Naive B cell (primary cell): ENCODE results near the gene ACTL7A. TPM values are rescaled to one million over a fixed set of nuclear protein-coding genes. Genes with fewer than 3 reads are reported as not detected.
"Not testable (repeated sequence)": the region's sequence is repeated elsewhere in the genome, so short reads cannot be mapped to it uniquely, and the experiment has no call there.

ENCODE experiments used
- ATAC-seq, 2 donors: fragments of 150-1000 bp; cut with Tn5 transposase; 2 replicates each; pipeline ENCODE4 v1.10.0; 2021; ENCODE audit warnings: low read depth in 2 of 2, mild to moderate bottlenecking in 2 of 2, moderate library complexity in 2 of 2
- DNase-seq: peaks from one replicate; pipeline ENCODE4 v3.0.0; 2022
- H3K27ac Mint-ChIP-seq, 6 donors: one replicate each; pipeline ENCODE4 v1.8.0; 2020 to 2022; ENCODE audit warnings: mild to moderate bottlenecking in 6 of 6, mixed read lengths in 6 of 6, moderate library complexity in 5 of 6, inconsistent platforms in 2 of 6
- H3K27me3 Mint-ChIP-seq, 3 donors: one replicate each; pipeline ENCODE4 v1.8.0; 2021 to 2022; ENCODE audit warnings: mixed read lengths in 3 of 3, mild to moderate bottlenecking in 1 of 3
- H3K36me3 Mint-ChIP-seq, 2 donors: one replicate each; pipeline ENCODE4 v1.8.0; 2020 to 2022; ENCODE audit warnings: mixed read lengths in 2 of 2, inconsistent platforms in 1 of 2, mild to moderate bottlenecking in 1 of 2
- H3K4me1 Mint-ChIP-seq, 3 donors: one replicate each; pipeline ENCODE4 v1.8.0; 2020 to 2022; ENCODE audit warnings: mixed read lengths in 3 of 3, inconsistent platforms in 1 of 3, mild to moderate bottlenecking in 1 of 3, moderate library complexity in 1 of 3
- H3K4me3 Mint-ChIP-seq, 8 donors: one replicate each; pipeline ENCODE4 v1.8.0; 2020 to 2022; ENCODE audit warnings: mild to moderate bottlenecking in 8 of 8, mixed read lengths in 8 of 8, moderate library complexity in 8 of 8, inconsistent platforms in 2 of 8
- H3K9me3 Mint-ChIP-seq, 7 donors: one replicate each; pipeline ENCODE4 v1.8.0; 2020 to 2022; ENCODE audit warnings: mixed read lengths in 7 of 7, mild to moderate bottlenecking in 5 of 7, inconsistent platforms in 2 of 7, moderate library complexity in 1 of 7
- polyA plus RNA-seq, 6 donors: library from polyadenylated mRNA; unstranded; fragments of 300-500 nt; fragmentation: Illumina TruSeq; gene quantifications; one replicate each; pipeline ENCODE4 v1.2.3, GENCODE V29; 2021; ENCODE audit warnings: low read depth in 6 of 6

The ACTL7A gene
- polyA plus RNA-seq, 6 donors from 2014 or later: not detected

DNA sequence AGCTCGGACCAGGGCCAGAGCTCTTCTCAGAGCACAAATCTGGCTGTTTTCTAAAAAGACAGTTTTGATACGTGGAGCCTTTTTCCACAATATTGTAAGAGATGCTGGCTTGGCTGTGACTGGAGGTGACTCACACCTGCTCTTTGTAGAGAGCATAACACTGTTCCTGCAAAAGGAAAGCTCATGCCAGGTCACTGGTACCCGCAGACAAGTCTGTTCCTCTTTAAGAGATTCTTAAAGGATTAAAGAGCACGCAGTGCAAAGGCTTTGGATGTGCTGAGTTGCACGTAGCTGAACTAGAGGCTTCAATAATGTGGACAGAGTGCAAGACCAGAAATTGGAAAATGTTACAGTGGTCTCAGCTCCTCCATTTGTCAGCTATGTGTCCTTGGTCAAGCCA is 25.3 kb upstream of the ACTL7A start:
- Mint-ChIP-seq H3K27ac (no peak overlapping the region), H3K9me3 (peaks cover 0 to 5% (median 0%) of the 10 kb centered on the region in 7 donors), H3K27me3 (no peaks in the 10 kb centered on the region), H3K4me3 (no peak overlapping the region), H3K36me3 (peaks cover 0 to 4% of the 10 kb centered on the region in 2 donors), H3K4me1 (peaks cover 19 to 26% (median 26%) of the 10 kb centered on the region in 3 donors)
- ATAC-seq: no peak
- no peak for DNase-seq

DNA sequence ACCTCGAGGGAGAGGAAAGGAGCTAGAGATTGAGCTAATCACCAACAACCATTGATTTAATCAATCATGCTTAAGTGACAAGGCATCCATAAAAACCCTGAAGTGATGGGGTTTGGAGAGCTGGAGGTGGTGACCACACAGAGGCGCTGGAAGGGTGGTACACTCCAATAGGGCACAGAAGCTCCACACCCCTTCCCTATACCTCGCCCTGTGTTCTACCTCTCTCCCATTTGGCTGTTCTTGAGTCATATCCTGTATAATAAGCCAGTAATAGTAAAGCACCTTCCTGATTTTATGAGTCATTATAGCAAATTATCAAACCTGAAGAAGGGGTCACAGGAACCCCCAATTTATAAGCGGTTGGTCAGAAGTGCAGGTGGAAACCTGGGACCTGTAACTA is 24.5 kb upstream of the ACTL7A start:
- Mint-ChIP-seq H3K4me1 (peaks cover 23 to 32% (median 31%) of the 10 kb centered on the region in 3 donors), H3K36me3 (peaks cover 0 to 4% of the 10 kb centered on the region in 2 donors), H3K27ac (no peak overlapping the region), H3K27me3 (no peaks in the 10 kb centered on the region), H3K4me3 (peak overlapping the region in 1 of 8 donors; percentile 16), H3K9me3 (peaks cover 0 to 5% (median 0%) of the 10 kb centered on the region in 7 donors)
- DNase-seq (no peak), ATAC-seq (no peak)

DNA sequence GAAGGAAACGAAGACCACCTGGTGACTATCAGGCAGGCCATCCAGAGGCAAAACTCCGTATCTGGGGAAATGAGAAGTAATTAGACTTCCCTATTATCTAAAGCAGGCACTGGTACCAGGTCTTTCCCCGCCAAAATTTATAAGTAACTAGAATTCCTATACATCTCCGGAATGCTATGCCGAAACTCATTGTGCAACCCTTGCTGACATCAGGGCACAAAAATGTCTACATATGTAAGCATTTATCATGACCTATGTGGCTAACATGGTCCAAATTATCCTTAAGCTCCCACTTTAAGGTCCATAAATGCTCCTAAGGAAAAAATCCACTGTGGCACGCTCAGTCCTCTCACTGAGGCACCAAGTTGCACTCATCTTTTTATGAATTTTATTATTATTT is 24.0 kb upstream of the ACTL7A start:
- Mint-ChIP-seq H3K4me1 (peaks cover 28 to 37% (median 36%) of the 10 kb centered on the region in 3 donors), H3K27ac (no peak overlapping the region), H3K27me3 (no peaks in the 10 kb centered on the region), H3K36me3 (peaks cover 0 to 4% of the 10 kb centered on the region in 2 donors), H3K4me3 (no peak overlapping the region), H3K9me3 (peaks cover 0 to 5% (median 0%) of the 10 kb centered on the region in 7 donors)
- DNase-seq (no peak), ATAC-seq (no peak)

DNA sequence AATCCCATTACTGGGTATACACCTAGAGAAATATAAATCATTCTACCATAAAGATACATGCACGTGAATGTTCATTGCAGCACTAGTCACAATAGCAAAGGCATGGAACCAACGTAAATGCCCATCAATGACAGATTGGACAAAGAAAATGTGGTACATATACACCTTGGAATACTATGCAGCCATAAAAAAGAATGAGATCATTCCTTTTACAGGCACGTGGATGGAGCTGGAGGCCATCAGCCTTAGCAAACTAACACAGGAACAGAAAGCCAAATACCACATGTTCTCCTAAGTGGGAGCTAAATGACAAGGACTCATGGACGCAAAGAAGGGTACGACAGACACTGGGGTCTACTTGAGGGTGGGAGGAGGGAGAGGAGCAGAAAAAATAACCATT is 22.5 kb upstream of the ACTL7A start:
- H3K27me3 Mint-ChIP-seq, DNase-seq, H3K9me3 Mint-ChIP-seq, H3K36me3 Mint-ChIP-seq, H3K27ac Mint-ChIP-seq, ATAC-seq, H3K4me3 Mint-ChIP-seq: not testable (repeated sequence)
- H3K4me1 Mint-ChIP-seq: peaks cover 26 to 36% (median 35%) of the 10 kb centered on the region in 3 donors

DNA sequence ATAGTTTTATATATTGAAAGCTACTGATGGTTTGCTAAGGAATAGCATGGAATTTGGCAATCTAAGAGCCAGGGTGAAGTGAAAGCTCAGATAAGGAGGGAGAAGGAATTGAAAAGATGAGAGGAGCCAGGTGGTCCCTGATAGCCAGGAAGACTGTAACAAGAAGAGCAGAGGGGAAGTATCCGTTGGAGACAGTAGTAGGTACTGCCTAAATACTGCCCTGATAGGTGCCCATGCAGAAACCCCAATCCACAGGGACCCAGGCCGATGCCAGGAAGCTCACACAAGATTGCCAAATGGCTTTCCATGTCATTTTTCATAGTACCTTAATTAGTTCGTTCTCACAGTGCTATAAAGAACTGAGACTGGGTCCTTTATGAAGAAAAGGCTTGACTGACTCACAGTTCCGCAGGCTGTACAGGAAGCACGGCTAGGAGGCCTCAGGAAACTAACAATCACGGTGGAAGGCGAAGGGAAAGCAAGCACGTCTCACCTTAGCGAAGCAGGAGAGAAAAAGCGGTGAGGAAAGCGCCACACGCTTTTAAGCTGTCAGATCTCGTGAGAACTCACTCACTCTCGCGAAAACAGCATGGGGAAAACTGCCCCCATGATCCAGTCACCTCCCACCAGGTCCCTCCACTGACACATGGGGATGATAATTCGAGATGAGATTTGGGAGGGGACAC is 19.3 kb upstream of the ACTL7A start:
- DNase-seq (no peak), ATAC-seq (peak; percentile 35 to 52)
- Mint-ChIP-seq H3K4me3 (peak overlapping the region; percentile 78 to 99 (median 92)), H3K4me1 (peaks cover 10 to 28% (median 19%) of the 10 kb centered on the region in 3 donors), H3K27ac (peak overlapping the region; percentile 82 to 96 (median 91)), H3K27me3 (peaks cover 0 to under 1% (median 0%) of the 10 kb centered on the region in 3 donors), H3K9me3 (peaks cover 0 to 5% (median 0%) of the 10 kb centered on the region in 7 donors), H3K36me3 (peaks cover 0 to 4% of the 10 kb centered on the region in 2 donors)

DNA sequence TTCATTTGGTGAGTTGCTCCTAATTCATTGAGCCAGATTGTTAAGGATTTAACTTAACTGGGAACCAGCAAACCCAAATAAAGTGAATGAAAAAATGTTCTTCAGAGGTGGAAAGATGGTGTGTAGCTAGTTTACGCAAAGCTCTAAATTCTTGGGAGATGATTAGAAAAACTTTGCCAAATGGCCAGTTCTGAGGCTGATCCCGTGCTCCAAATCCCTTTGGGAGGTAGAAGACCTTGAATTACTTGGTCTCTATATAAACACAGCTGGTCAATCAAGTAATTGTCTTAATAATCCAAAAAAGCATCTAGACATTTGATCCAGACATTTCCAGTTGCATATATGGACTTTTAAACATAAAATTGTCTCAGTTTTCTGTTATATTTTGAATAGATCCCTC is 17.7 kb upstream of the ACTL7A start:
- H3K9me3 Mint-ChIP-seq: peaks cover 0 to 5% (median 0%) of the 10 kb centered on the region in 7 donors
- ATAC-seq: no peak
- peaks cover 0 to 4% (median 0%) of the 10 kb centered on the region in 3 donors for H3K27me3 Mint-ChIP-seq
- peaks cover 10 to 28% (median 19%) of the 10 kb centered on the region in 3 donors for H3K4me1 Mint-ChIP-seq
- DNase-seq: no peak
- H3K27ac Mint-ChIP-seq: peak overlapping the region in 1 of 6 donors; percentile 57
- peaks cover 0 to 3% of the 10 kb centered on the region in 2 donors for H3K36me3 Mint-ChIP-seq
- H3K4me3 Mint-ChIP-seq: no peak overlapping the region

DNA sequence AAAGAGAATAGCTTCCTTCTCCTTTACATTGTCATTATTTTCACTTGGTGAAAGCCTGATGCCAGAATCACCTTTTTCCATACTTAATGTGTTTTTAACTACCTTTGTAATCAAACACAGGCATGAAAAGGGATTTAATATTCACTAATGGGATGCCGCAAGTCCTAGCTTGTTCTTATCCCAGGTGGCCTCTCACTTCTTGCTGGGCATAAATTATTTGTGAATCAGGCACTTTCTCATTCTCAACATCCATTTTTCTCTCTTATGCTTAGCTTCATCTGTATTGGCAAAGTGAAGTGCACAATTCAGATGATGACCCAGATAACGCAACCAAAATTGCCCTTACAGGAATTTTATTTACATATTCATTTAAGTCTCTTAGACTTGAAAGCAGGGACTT is 17.2 kb upstream of the ACTL7A start:
- no peaks in the 10 kb centered on the region for H3K36me3 Mint-ChIP-seq
- no peak overlapping the region for H3K27ac Mint-ChIP-seq
- H3K4me1 Mint-ChIP-seq: peaks cover 10 to 28% (median 19%) of the 10 kb centered on the region in 3 donors
- no peak overlapping the region for H3K4me3 Mint-ChIP-seq
- H3K9me3 Mint-ChIP-seq: peaks cover 0 to 2% (median 0%) of the 10 kb centered on the region in 7 donors
- ATAC-seq: no peak
- no peak for DNase-seq
- H3K27me3 Mint-ChIP-seq: peaks cover 0 to 4% (median 0%) of the 10 kb centered on the region in 3 donors

DNA sequence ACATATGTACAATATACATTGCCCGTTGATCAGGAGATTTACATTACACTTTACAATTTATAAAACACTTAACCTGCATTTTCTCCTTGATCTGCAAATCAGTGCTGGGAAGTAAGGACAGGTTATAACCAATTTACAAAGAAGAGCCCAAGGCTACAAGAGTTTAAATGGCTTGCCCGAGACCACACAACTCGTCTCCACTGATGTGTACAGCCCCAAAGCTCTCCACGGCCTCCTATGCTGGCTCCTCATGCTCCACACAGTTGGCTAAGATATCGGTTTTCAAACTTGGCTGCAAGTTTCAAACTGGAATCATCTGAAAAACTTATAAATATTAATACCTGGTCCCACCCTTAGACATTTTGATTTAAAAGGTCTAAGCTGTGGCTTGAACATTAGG is 16.6 kb upstream of the ACTL7A start:
- no peak for DNase-seq
- Mint-ChIP-seq H3K27ac (no peak overlapping the region), H3K36me3 (no peaks in the 10 kb centered on the region), H3K4me3 (peak overlapping the region in 1 of 8 donors; percentile 32), H3K4me1 (peaks cover 10 to 28% (median 19%) of the 10 kb centered on the region in 3 donors), H3K27me3 (peaks cover 0 to 4% (median 0%) of the 10 kb centered on the region in 3 donors), H3K9me3 (no peaks in the 10 kb centered on the region)
- ATAC-seq: no peak

DNA sequence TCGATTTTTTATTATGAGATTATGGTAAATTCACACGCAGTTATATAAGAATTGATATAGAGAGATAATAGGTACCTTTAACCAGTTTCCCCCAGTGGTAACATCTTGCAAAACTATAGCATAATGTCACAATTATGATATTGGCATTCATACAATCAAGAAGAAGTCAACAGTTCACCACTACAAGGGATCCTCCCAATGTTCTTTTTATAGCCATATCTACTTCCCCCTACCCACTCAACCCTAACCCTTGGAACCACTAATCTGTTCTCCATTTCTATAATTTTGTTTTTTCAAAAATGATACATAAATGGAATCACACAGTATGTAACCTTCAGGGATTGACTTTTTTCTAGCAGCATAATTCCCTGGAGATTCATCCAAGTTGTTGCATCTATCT is 16.1 kb upstream of the ACTL7A start:
- Mint-ChIP-seq H3K4me1 (peaks cover 10 to 28% (median 16%) of the 10 kb centered on the region in 3 donors), H3K4me3 (no peak overlapping the region), H3K36me3 (no peaks in the 10 kb centered on the region), H3K27ac (no peak overlapping the region), H3K27me3 (peaks cover 0 to 4% (median 0%) of the 10 kb centered on the region in 3 donors), H3K9me3 (no peaks in the 10 kb centered on the region)
- ATAC-seq (no peak), DNase-seq (no peak)

DNA sequence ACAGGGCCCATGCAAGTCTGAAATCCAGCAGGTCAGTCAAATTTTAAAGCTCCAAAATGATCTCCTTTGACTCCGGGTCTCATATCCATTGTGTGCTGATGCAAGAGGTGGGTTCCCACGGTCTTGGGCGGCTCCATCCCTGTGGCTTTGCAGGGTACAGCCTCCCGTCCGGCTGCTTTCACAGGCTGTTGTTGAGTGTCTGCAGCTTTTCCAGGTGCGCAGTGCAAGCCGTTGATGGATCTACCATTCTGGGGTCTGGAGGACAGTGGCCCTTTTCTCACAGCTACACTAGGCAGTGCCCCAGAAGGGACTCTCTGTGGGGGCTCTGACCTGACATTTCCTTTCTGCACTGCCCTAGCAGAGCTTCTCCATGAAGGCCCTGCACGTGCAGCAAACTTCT is 13.8 kb upstream of the ACTL7A start:
- ATAC-seq, H3K4me3 Mint-ChIP-seq, H3K36me3 Mint-ChIP-seq, H3K27me3 Mint-ChIP-seq, DNase-seq, H3K27ac Mint-ChIP-seq, H3K9me3 Mint-ChIP-seq: not testable (repeated sequence)
- peaks cover 0 to 15% (median 0%) of the 10 kb centered on the region in 3 donors for H3K4me1 Mint-ChIP-seq

DNA sequence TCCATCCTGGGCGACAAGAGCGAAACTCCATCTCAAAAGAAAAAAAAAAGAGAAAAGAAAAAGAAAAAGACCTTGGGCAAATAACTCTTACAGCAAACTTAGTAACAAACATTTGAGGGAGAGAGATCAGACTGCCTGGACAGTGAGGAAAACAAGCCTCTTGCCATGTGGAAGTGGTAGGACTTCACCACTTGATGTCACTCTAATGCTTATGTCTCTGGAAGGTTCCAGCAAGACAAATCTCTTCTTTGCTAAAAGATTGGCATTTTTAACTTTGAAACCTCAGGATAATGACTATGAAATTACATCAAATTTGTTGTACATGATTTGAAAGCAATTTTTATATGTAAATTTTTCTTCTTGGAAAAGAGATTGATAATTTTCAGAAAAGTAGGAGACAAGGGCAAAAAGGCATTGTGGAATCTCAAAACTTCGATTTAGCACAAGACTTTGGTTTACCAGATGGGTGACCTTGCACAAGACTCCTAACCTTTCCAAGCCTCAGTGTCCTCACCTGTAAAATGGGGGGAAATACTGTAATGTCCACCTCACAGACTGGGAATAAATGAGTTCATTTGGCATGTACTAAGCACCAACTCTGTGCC is 11.7 kb upstream of the ACTL7A start:
- Mint-ChIP-seq H3K27ac (no peak overlapping the region), H3K27me3 (peaks cover 0 to 5% (median 4%) of the 10 kb centered on the region in 3 donors), H3K36me3 (no peaks in the 10 kb centered on the region), H3K4me1 (peaks cover 0 to 13% (median 0%) of the 10 kb centered on the region in 3 donors), H3K4me3 (no peak overlapping the region), H3K9me3 (no peaks in the 10 kb centered on the region)
- ATAC-seq (no peak), DNase-seq (no peak)

DNA sequence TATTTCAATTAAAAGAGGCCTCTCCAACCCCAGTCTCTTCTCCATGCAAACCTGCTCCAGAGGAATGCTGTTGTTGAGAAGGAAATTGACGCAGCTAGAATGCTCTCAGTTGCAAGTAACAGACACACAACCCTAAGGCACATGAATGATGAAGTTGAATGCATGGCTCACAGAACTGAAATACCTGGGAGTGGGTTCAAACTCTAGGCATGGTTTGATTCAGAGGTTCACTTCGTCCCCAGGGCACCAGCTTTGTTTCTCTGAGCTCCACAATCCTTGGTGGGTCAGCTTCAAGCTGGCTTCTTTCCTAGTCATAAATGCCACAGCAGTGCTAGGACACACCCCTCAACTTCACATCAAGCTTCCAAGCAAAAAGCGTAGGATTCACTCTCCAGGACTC is 10.9 kb upstream of the ACTL7A start:
- Mint-ChIP-seq H3K36me3 (no peaks in the 10 kb centered on the region), H3K27ac (no peak overlapping the region), H3K4me1 (peaks cover 0 to 5% (median 0%) of the 10 kb centered on the region in 3 donors), H3K9me3 (no peaks in the 10 kb centered on the region), H3K27me3 (peaks cover 0 to 5% (median 4%) of the 10 kb centered on the region in 3 donors), H3K4me3 (no peak overlapping the region)
- ATAC-seq (no peak), DNase-seq (no peak)

DNA sequence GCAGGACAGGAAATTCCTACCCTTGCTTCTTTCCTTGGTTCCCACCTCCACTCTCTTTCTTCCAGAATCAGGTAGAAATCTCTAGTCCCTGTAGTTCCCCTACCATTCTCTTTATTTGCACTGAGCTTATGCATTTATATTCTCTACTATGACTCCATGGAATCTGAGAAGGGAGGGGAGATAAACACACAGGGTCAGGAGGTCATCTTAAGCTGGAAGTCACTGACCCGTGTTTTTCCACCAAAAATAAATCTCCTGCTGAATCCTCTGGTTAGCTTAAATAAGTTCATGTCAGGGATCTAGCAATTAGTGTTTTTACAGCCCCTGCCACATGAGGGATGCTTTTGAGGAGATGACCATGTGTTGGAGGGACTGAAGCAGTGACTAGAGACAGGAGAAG is 10.0 kb upstream of the ACTL7A start:
- H3K36me3 Mint-ChIP-seq: no peaks in the 10 kb centered on the region
- H3K4me3 Mint-ChIP-seq: no peak overlapping the region
- peaks cover 0 to 5% (median 4%) of the 10 kb centered on the region in 3 donors for H3K27me3 Mint-ChIP-seq
- ATAC-seq (no peak), DNase-seq (no peak)
- H3K4me1 Mint-ChIP-seq: no peaks in the 10 kb centered on the region
- H3K27ac Mint-ChIP-seq: peak overlapping the region in 2 of 6 donors; percentile 19 to 61
- no peaks in the 10 kb centered on the region for H3K9me3 Mint-ChIP-seq

DNA sequence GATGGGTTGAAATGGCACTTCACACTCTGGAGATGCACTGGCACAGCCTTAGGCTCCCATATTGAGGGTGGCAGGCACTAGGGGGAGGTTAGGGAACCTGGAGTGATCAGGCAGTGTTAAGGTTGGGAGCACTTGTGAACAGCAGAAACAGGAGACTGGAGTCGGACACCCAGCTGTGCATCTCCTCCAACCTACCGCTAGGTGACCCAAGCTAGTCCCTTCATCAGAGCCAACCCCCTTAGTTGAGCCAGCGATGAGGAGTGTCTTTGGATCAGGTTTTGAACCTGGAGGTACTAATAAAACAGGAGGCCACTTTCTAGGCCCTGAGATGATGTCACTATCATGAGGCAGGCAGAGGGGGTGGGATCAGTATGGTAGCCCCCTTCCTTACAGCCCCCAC is 8.0 kb upstream of the ACTL7A start:
- ATAC-seq (no peak), DNase-seq (no peak)
- H3K27ac Mint-ChIP-seq: peak overlapping the region in 1 of 6 donors; percentile 9
- peaks cover 0 to 2% (median 0%) of the 10 kb centered on the region in 7 donors for H3K9me3 Mint-ChIP-seq
- no peaks in the 10 kb centered on the region for H3K36me3 Mint-ChIP-seq
- no peaks in the 10 kb centered on the region for H3K4me1 Mint-ChIP-seq
- H3K4me3 Mint-ChIP-seq: no peak overlapping the region
- H3K27me3 Mint-ChIP-seq: peaks cover 0 to 5% (median 0%) of the 10 kb centered on the region in 3 donors
